Measurements from ENCODE around the gene ERBB2. TPM values are rescaled to one million over a fixed set of nuclear protein-coding genes. Genes with fewer than 3 reads are reported as not detected.

Gene ERBB2
- total and polyA plus RNA-seq, 2 of the 13 experiments (the other 11 are each of a cell fraction or from before 2014, with no cell fraction given): 57.7 to 64.1 TPM

DNA sequence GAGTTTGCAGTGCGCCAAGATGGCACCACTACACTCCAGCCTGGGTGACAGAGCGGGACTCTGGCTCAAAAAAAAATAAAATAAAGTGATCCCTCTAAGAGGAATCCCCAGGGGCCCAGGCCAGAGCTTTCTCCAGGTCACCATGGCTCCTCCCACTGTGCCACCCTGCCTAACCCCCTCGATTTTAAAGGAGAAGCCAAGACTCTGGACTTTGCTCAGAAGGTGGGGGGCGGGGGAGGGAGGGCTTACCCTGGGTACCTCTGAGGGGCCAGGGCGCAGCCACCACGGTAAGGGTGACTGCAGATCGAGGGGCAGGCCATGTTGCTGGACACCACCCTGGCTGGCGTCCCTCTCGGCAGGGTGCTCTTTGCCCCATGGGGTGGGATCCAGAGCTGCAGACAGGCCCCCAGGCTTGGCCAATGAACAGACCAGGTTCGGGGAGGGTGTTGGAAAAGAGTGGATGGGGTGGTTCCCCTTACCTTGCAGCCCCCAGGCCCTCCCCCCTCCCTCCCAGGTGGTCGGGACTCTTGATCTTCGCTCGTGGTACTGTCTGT, 37.4 kb downstream of the ERBB2 start (continued):
- TF ChIP-seq ZNF251 (CRISPR knock-in tag; IDR thresholded peaks at IDR 0.05) (no peak), ISL2 (CRISPR knock-in tag; IDR thresholded peaks at IDR 0.05) (no peak), FOXP1 (IDR thresholded peaks at IDR 0.05) (no peak), FOXP1 (CRISPR knock-in tag; IDR thresholded peaks at IDR 0.05) (peak; percentile 33; the same call in 1 of the 2 replicates), ZNF3 (CRISPR knock-in tag; IDR thresholded peaks at IDR 0.05) (no peak), NFYB (CRISPR knock-in tag; IDR thresholded peaks at IDR 0.05) (peak; percentile 67)
- TF ChIP-seq, protein P1, sequence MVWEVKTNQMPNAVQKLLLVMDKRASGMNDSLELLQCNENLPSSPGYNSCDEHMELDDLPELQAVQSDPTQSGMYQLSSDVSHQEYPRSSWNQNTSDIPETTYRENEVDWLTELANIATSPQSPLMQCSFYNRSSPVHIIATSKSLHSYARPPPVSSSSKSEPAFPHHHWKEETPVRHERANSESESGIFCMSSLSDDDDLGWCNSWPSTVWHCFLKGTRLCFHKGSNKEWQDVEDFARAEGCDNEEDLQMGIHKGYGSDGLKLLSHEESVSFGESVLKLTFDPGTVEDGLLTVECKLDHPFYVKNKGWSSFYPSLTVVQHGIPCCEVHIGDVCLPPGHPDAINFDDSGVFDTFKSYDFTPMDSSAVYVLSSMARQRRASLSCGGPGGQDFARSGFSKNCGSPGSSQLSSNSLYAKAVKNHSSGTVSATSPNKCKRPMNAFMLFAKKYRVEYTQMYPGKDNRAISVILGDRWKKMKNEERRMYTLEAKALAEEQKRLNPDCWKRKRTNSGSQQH (CRISPR knock-in tag; IDR thresholded peaks at IDR 0.05; ENCODE audit: low read depth): no peak
- TF ChIP-seq, protein P2, sequence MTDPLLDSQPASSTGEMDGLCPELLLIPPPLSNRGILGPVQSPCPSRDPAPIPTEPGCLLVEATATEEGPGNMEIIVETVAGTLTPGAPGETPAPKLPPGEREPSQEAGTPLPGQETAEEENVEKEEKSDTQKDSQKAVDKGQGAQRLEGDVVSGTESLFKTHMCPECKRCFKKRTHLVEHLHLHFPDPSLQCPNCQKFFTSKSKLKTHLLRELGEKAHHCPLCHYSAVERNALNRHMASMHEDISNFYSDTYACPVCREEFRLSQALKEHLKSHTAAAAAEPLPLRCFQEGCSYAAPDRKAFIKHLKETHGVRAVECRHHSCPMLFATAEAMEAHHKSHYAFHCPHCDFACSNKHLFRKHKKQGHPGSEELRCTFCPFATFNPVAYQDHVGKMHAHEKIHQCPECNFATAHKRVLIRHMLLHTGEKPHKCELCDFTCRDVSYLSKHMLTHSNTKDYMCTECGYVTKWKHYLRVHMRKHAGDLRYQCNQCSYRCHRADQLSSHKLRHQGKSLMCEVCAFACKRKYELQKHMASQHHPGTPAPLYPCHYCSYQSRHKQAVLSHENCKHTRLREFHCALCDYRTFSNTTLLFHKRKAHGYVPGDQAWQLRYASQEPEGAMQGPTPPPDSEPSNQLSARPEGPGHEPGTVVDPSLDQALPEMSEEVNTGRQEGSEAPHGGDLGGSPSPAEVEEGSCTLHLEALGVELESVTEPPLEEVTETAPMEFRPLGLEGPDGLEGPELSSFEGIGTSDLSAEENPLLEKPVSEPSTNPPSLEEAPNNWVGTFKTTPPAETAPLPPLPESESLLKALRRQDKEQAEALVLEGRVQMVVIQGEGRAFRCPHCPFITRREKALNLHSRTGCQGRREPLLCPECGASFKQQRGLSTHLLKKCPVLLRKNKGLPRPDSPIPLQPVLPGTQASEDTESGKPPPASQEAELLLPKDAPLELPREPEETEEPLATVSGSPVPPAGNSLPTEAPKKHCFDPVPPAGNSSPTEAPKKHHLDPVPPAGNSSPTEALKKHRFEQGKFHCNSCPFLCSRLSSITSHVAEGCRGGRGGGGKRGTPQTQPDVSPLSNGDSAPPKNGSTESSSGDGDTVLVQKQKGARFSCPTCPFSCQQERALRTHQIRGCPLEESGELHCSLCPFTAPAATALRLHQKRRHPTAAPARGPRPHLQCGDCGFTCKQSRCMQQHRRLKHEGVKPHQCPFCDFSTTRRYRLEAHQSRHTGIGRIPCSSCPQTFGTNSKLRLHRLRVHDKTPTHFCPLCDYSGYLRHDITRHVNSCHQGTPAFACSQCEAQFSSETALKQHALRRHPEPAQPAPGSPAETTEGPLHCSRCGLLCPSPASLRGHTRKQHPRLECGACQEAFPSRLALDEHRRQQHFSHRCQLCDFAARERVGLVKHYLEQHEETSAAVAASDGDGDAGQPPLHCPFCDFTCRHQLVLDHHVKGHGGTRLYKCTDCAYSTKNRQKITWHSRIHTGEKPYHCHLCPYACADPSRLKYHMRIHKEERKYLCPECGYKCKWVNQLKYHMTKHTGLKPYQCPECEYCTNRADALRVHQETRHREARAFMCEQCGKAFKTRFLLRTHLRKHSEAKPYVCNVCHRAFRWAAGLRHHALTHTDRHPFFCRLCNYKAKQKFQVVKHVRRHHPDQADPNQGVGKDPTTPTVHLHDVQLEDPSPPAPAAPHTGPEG (CRISPR knock-in tag; IDR thresholded peaks at IDR 0.05): 0 out of 2 replicates have a peak, but pooled peaks have one; percentile 2
- TF ChIP-seq, protein P3, sequence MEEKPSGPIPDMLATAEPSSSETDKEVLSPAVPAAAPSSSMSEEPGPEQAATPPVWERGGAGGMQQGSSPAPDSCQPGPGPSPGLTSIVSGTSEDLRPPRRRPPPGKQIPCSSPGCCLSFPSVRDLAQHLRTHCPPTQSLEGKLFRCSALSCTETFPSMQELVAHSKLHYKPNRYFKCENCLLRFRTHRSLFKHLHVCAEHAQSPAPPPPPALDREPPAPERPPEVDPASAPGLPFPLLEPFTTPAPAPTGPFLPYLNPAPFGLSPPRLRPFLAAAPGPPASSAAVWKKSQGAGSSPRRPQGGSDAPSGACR (CRISPR knock-in tag; IDR thresholded peaks at IDR 0.05): no peak
